ENCODE data around the gene EARS2. TPM values are rescaled to one million over a fixed set of nuclear protein-coding genes. Genes with fewer than 3 reads are reported as not detected.

The EARS2 gene
- total and polyA plus RNA-seq, 9 donors, result 13.1 to 20.7 (median 17.9) TPM

- no peak for DNase-seq
- no peaks in the 10 kb centered on the region for H3K27me3 ChIP-seq (ENCODE audit: control insufficient read depth, insufficient read depth, low read length)
- H3K4me3 ChIP-seq (ENCODE audit: low read length), result no peak overlapping the region
- 88% methylated on average over 18 of the region's 20 CpGs for WGBS (ENCODE audit: insufficient coverage)
- H3K27ac ChIP-seq (ENCODE audit: low read length), result no peak overlapping the region
- peaks cover 12% of the 10 kb centered on the region for H3K36me3 ChIP-seq (ENCODE audit: control insufficient read depth, insufficient read depth, low read length)
- H3K4me1 ChIP-seq (ENCODE audit: control insufficient read depth, insufficient read depth, low read length), result peaks cover 20% of the 10 kb centered on the region
- H3K9me3 ChIP-seq (replicated peaks; ENCODE audit: control insufficient read depth, low read depth, low read length), result no peaks in the 10 kb centered on the region
Observed at GRCh38 chr16:23500212-23500861, 56.8 kb downstream of the EARS2 start.

DNA sequence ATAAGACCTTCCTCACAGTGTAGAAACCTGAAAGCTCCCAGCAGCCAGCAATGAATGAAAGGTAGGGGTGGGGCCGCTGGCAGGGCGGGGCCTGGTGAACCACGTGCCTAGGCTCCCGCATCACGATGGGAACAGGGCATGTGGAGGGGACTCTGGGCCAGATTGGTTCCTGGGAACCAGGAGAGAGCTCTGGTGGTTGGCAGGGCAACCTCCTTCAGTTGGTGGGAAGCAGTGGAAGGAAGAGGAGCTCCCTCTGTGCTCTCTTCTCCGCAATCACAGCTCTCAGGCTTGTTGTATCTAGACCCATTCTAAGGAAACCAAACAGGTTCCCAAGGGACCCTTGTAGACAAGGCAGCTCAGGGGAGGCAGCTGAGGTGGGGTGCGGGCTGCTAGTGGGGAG is 57.3 kb downstream of the EARS2 start:
- Histone ChIP-seq H3K27me3 (ENCODE audit: control insufficient read depth, insufficient read depth, low read length) (no peaks in the 10 kb centered on the region), H3K27ac (ENCODE audit: low read length) (no peak overlapping the region), H3K4me3 (ENCODE audit: low read length) (no peak overlapping the region), H3K9me3 (replicated peaks; ENCODE audit: control insufficient read depth, low read depth, low read length) (no peaks in the 10 kb centered on the region), H3K36me3 (ENCODE audit: control insufficient read depth, insufficient read depth, low read length) (peaks cover 16% of the 10 kb centered on the region), H3K4me1 (ENCODE audit: control insufficient read depth, insufficient read depth, low read length) (peaks cover 15% of the 10 kb centered on the region)
- DNase-seq, result no peak
- 77% methylated on average over 6 of the region's 7 CpGs for WGBS (ENCODE audit: insufficient coverage)

GRCh38 chr16:23498863-23499262 is 58.3 kb downstream of the EARS2 start:
- H3K9me3 ChIP-seq (replicated peaks; ENCODE audit: control insufficient read depth, low read depth, low read length), result no peaks in the 10 kb centered on the region
- H3K27ac ChIP-seq (ENCODE audit: low read length), result no peak overlapping the region
- H3K4me3 ChIP-seq (ENCODE audit: low read length), result no peak overlapping the region
- H3K4me1 ChIP-seq (ENCODE audit: control insufficient read depth, insufficient read depth, low read length), result peaks cover 5% of the 10 kb centered on the region
- DNase-seq, result no peak
- peaks cover 25% of the 10 kb centered on the region for H3K36me3 ChIP-seq (ENCODE audit: control insufficient read depth, insufficient read depth, low read length)
- WGBS (ENCODE audit: insufficient coverage), result 82% methylated on average over 8 of the region's 11 CpGs
- H3K27me3 ChIP-seq (ENCODE audit: control insufficient read depth, insufficient read depth, low read length), result no peaks in the 10 kb centered on the region

DNA sequence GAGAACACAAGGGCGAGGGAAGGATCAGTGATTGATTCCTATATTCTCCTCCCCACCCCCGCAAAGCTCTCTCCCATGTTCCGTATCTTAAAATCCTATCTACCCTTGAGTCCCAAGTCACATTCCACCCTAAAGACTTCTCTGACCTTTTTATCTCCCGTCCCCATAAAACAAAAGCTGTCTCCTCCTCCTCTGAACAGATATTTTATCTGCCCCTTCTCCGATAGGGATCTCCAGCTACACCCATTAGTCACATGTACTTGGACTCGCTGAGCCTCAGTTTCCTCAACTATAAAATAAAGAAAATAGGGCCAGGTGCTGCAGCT is 59.6 kb downstream of the EARS2 start:
- DNase-seq, result no peak
- H3K9me3 ChIP-seq (replicated peaks; ENCODE audit: control insufficient read depth, low read depth, low read length), result no peaks in the 10 kb centered on the region
- H3K36me3 ChIP-seq (ENCODE audit: control insufficient read depth, insufficient read depth, low read length), result peaks cover 39% of the 10 kb centered on the region
- H3K4me3 ChIP-seq (ENCODE audit: low read length), result no peak overlapping the region
- H3K4me1 ChIP-seq (ENCODE audit: control insufficient read depth, insufficient read depth, low read length), result peaks cover 2% of the 10 kb centered on the region
- H3K27me3 ChIP-seq (ENCODE audit: control insufficient read depth, insufficient read depth, low read length), result no peaks in the 10 kb centered on the region
- H3K27ac ChIP-seq (ENCODE audit: low read length), result no peak overlapping the region
- WGBS (ENCODE audit: insufficient coverage), result 75% methylated on average over 4 of the region's 6 CpGs

DNA sequence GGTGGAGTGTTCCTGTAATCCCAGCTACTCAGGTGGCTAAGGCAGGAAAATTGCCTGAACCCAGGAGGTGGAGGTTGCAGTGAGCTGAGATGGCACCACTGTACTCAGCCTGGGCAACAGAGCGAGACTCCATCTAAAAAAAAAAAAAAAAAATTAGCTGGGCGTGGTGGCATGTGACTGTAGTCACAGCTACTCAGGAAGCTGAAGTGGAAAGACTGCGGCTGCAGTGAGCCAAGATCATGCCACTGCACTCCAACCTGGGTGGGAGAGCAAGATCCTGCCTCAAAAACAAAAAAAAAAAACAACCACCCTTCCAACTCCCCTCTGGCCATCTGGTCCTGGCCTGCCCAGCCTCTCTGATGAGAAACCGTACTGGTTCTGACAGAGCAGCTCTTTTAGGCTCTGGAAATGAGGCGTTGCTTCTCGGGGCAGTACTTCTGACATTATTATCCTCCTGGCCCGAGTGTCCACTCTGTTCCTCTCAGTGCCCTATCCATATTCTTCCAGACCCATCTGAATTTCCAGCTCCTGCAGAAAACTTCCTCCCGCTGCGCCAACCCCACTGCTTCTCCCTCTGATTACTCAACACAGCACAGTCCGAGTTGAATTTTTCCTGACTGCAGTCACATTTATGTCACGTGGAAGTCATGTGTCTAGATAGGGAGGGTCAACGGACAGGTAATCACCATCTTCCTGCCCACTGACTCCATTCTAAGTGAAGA is 60.2 kb downstream of the EARS2 start:
- no peak overlapping the region for H3K4me3 ChIP-seq (ENCODE audit: low read length)
- peaks cover 2% of the 10 kb centered on the region for H3K4me1 ChIP-seq (ENCODE audit: control insufficient read depth, insufficient read depth, low read length)
- peaks cover 44% of the 10 kb centered on the region for H3K36me3 ChIP-seq (ENCODE audit: control insufficient read depth, insufficient read depth, low read length)
- 78% methylated on average over 6 of the region's 12 CpGs for WGBS (ENCODE audit: insufficient coverage)
- H3K27ac ChIP-seq (ENCODE audit: low read length), result no peak overlapping the region
- no peaks in the 10 kb centered on the region for H3K9me3 ChIP-seq (replicated peaks; ENCODE audit: control insufficient read depth, low read depth, low read length)
- peak; percentile 39 for DNase-seq
- no peaks in the 10 kb centered on the region for H3K27me3 ChIP-seq (ENCODE audit: control insufficient read depth, insufficient read depth, low read length)

GRCh38 chr16:23495671-23496070 is 61.5 kb downstream of the EARS2 start:
- Histone ChIP-seq H3K9me3 (replicated peaks; ENCODE audit: control insufficient read depth, low read depth, low read length) (no peaks in the 10 kb centered on the region), H3K36me3 (ENCODE audit: control insufficient read depth, insufficient read depth, low read length) (peaks cover 47% of the 10 kb centered on the region), H3K4me3 (ENCODE audit: low read length) (no peak overlapping the region), H3K27me3 (ENCODE audit: control insufficient read depth, insufficient read depth, low read length) (no peaks in the 10 kb centered on the region), H3K4me1 (ENCODE audit: control insufficient read depth, insufficient read depth, low read length) (peaks cover 2% of the 10 kb centered on the region), H3K27ac (ENCODE audit: low read length) (no peak overlapping the region)
- no CpG with 5 or more reads among the region's 4 CpGs for WGBS (ENCODE audit: insufficient coverage)
- no peak for DNase-seq

DNA sequence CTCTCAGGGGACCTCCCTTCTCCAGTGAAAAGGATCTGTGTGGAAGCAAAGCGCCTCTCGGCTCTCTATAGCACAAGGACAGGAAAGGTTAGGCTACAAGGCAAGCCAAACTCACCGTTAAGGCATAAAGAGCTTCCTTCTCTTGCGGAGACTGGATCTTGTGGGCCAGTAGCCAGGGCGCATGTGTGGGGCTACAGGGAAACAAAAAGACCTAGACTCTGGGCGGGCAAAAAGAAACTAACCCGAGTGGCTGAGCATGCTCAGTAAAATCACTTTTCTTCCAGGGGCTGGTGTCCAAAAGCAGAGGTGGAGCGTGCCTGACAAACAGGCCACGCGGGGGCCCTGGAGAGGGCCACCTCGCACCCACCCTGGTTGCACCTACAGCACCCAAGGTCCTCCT is 63.0 kb downstream of the EARS2 start:
- Histone ChIP-seq H3K9me3 (replicated peaks; ENCODE audit: control insufficient read depth, low read depth, low read length) (no peaks in the 10 kb centered on the region), H3K27ac (ENCODE audit: low read length) (no peak overlapping the region), H3K27me3 (ENCODE audit: control insufficient read depth, insufficient read depth, low read length) (no peaks in the 10 kb centered on the region), H3K4me3 (ENCODE audit: low read length) (no peak overlapping the region), H3K4me1 (ENCODE audit: control insufficient read depth, insufficient read depth, low read length) (peaks cover 2% of the 10 kb centered on the region), H3K36me3 (ENCODE audit: control insufficient read depth, insufficient read depth, low read length) (peaks cover 55% of the 10 kb centered on the region)
- 85% methylated on average over 5 of the region's 11 CpGs for WGBS (ENCODE audit: insufficient coverage)
- no peak for DNase-seq

DNA sequence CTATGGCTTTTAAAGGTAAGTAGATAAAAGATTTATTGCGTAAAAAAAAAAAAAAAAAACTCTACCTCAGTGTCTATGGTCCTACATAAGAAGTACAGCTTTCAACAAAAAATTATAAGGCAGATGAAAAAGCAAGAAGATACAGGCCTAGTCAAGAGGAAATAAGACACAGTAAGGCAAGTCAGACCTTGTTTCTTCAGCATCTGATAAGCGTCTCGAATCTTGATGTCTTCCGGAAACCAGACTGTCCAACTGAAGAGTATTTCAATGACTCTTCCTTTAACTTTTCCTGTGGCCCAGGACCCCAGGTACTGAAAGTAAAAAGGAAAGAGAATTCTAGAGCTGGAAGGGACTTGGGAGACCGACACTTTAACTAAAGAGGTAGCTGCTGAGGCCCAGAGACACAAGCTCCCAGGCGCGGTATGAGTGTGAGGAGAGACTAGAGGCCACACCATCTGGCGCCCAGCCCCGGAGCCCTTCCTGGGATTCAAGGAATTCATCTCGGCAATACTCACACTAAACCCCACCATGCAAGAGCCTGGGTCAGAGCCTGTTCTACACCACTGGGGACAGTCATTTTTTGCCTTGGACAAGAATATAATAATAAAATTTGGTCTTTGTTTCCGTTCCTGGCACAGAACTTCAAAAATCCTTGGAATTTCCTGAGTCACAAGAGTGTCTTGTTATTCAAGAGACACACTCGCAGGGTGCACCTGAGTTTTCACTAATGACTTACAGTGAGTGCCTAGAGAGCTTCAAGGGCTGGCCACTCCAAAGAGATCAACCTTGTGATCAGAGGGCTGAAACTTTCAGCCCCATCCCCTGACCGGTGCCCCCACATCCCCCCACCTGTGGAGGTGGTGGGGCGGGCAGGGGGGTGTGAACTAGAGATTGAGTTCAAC is 65.4 kb downstream of the EARS2 start:
- Histone ChIP-seq H3K4me1 (ENCODE audit: control insufficient read depth, insufficient read depth, low read length) (peaks cover 2% of the 10 kb centered on the region), H3K4me3 (ENCODE audit: low read length) (no peak overlapping the region), H3K27me3 (ENCODE audit: control insufficient read depth, insufficient read depth, low read length) (no peaks in the 10 kb centered on the region), H3K36me3 (ENCODE audit: control insufficient read depth, insufficient read depth, low read length) (peaks cover 78% of the 10 kb centered on the region), H3K9me3 (replicated peaks; ENCODE audit: control insufficient read depth, low read depth, low read length) (no peaks in the 10 kb centered on the region), H3K27ac (ENCODE audit: low read length) (no peak overlapping the region)
- no peak for DNase-seq
- WGBS (ENCODE audit: insufficient coverage), result 49% methylated on average over 4 of the region's 14 CpGs

DNA sequence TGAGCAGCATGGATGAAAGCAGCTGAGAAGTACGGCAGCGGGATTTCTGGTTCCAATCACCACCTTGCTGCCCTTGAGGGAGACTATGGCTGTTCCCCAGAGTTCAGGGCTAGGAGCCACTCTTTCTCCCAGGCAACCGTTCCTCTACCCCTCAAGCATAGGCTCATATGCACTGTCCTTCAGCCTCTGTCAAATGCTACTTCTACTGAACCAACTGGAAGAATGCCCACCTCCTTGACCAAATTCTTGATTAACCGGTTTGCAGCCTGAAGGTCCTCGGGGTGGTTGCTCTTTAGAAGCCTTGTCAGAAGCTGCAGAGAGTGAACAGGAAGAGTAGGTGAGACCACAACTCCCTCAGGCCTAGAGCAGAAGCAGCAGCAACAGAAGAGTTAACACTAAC is 70.7 kb downstream of the EARS2 start:
- Histone ChIP-seq H3K4me1 (ENCODE audit: control insufficient read depth, insufficient read depth, low read length) (no peaks in the 10 kb centered on the region), H3K4me3 (ENCODE audit: low read length) (no peak overlapping the region), H3K9me3 (replicated peaks; ENCODE audit: control insufficient read depth, low read depth, low read length) (no peaks in the 10 kb centered on the region), H3K27me3 (ENCODE audit: control insufficient read depth, insufficient read depth, low read length) (no peaks in the 10 kb centered on the region), H3K36me3 (ENCODE audit: control insufficient read depth, insufficient read depth, low read length) (peaks cover 78% of the 10 kb centered on the region), H3K27ac (ENCODE audit: low read length) (no peak overlapping the region)
- 100% methylated on average over 3 of the region's 5 CpGs for WGBS (ENCODE audit: insufficient coverage)
- no peak for DNase-seq

GRCh38 chr16:23485841-23486240 is 71.3 kb downstream of the EARS2 start:
- Histone ChIP-seq H3K27me3 (ENCODE audit: control insufficient read depth, insufficient read depth, low read length) (no peaks in the 10 kb centered on the region), H3K9me3 (replicated peaks; ENCODE audit: control insufficient read depth, low read depth, low read length) (no peaks in the 10 kb centered on the region), H3K4me1 (ENCODE audit: control insufficient read depth, insufficient read depth, low read length) (no peaks in the 10 kb centered on the region), H3K27ac (ENCODE audit: low read length) (no peak overlapping the region), H3K4me3 (ENCODE audit: low read length) (no peak overlapping the region), H3K36me3 (ENCODE audit: control insufficient read depth, insufficient read depth, low read length) (peaks cover 79% of the 10 kb centered on the region)
- 93% methylated on average over 5 of the region's 8 CpGs for WGBS (ENCODE audit: insufficient coverage)
- no peak for DNase-seq

Data from muscle of leg (tissue), 11 donors.